ENCODE results near the gene KCNQ2. TPM values are rescaled to one million over a fixed set of nuclear protein-coding genes. Genes with fewer than 3 reads are reported as not detected.

The KCNQ2 gene
- total and polyA plus RNA-seq, 10 donors, result 0.13 to 3.5 (median 0.45) TPM; not detected in 2

GRCh38 chr20:63478346-63479302, 6.2 kb upstream of the KCNQ2 start:
- peaks cover 0 to 100% (median 73%) of the 10 kb centered on the region in 7 donors for H3K27me3 ChIP-seq (replicated peaks in 1 of 7)
- WGBS, 5 donors, result 83 to 86% (median 84%) methylated on average over 26 to 34 of the region's 34 CpGs
- no peaks in the 10 kb centered on the region for H3K9me3 ChIP-seq

DNA sequence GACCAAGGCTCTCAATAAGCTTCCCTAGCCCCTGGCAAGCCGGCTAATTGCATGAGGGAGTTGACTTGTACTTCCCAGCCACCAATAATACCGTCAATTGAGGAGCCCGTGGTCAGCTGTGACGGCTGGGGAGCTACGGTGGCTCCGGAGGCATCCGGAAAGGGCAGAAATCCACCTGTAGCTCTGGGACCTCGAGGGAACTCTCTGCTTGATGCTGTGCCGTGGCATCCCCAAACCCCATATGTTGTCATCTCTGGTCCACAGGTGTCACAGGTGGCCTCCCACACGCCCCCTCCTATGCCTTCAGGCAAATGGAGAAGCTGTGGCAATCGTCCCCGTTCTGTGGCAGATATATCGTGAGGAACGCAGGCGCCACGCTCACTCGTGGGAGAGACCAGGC, 5.5 kb upstream of the KCNQ2 start:
- 60 to 79% (median 63%) methylated on average over 17 of the region's 17 CpGs for WGBS, 5 donors
- H3K27me3 ChIP-seq (replicated peaks in 1 of 7), result peaks cover 3 to 100% (median 78%) of the 10 kb centered on the region in 7 donors
- peaks cover 0 to 14% (median 0%) of the 10 kb centered on the region in 6 donors for H3K4me1 ChIP-seq
- TF ChIP-seq, protein P1, sequence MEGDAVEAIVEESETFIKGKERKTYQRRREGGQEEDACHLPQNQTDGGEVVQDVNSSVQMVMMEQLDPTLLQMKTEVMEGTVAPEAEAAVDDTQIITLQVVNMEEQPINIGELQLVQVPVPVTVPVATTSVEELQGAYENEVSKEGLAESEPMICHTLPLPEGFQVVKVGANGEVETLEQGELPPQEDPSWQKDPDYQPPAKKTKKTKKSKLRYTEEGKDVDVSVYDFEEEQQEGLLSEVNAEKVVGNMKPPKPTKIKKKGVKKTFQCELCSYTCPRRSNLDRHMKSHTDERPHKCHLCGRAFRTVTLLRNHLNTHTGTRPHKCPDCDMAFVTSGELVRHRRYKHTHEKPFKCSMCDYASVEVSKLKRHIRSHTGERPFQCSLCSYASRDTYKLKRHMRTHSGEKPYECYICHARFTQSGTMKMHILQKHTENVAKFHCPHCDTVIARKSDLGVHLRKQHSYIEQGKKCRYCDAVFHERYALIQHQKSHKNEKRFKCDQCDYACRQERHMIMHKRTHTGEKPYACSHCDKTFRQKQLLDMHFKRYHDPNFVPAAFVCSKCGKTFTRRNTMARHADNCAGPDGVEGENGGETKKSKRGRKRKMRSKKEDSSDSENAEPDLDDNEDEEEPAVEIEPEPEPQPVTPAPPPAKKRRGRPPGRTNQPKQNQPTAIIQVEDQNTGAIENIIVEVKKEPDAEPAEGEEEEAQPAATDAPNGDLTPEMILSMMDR (IDR thresholded peaks at IDR 0.05 in 8 of 11, conservative IDR thresholded peaks at IDR 0.05 in 3 of 11), result no peak
- TF ChIP-seq POLR2A (IDR thresholded peaks at IDR 0.05), result no peak
- no peak for TF ChIP-seq POLR2AphosphoS5 (IDR thresholded peaks at IDR 0.05)
- H3K27ac ChIP-seq, result no peak overlapping the region
- intact Hi-C loops (cut with DNase I; ENCODE audit: low total_unique reads), result no loop called here
- no peaks in the 10 kb centered on the region for H3K36me3 ChIP-seq
- no peaks in the 10 kb centered on the region for H3K9me3 ChIP-seq
- H3K4me3 ChIP-seq, result no peak overlapping the region
- no peak for DNase-seq

More at GRCh38 chr20:63478346-63479302, 6.2 kb upstream of the KCNQ2 start:
- no peak for DNase-seq
- intact Hi-C loops (cut with DNase I; ENCODE audit: low total_unique reads), result no loop called here
- no peak overlapping the region for H3K27ac ChIP-seq
- H3K36me3 ChIP-seq, result no peaks in the 10 kb centered on the region
- no peak overlapping the region for H3K4me3 ChIP-seq
- H3K4me1 ChIP-seq, result peaks cover 0 to 13% (median 0%) of the 10 kb centered on the region in 6 donors
- TF ChIP-seq, protein P1 (IDR thresholded peaks at IDR 0.05 in 8 of 11, conservative IDR thresholded peaks at IDR 0.05 in 3 of 11), result no peak
- TF ChIP-seq POLR2AphosphoS5 (IDR thresholded peaks at IDR 0.05), result no peak
- TF ChIP-seq POLR2A (IDR thresholded peaks at IDR 0.05), result no peak

DNA sequence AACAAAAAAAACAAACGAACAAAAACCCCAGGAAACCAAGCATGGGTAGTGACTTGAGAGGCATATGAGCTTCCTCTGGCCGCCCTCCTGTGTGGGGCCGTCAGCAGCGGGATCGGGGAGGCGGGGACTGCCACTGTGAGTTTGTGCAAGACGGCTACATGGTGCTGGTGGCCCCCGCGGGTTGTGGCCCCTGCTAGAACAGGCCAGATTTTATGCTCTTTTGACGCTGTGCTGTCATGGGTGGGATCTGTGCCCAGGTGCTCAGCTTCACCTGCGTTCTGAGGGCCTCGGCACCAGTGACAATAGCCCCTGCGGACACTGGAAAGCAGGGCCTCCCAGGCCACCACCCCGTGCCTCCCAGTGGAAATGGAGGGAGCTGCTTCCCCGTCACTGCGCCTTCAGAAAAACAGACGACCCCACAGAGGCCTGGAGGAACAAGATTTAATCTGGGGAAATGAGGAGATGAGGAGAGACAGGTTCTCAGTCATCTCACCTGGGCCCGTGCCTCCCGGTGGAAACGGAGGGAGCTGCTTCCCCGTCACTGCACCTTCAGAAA, 4.7 kb upstream of the KCNQ2 start:
- Histone ChIP-seq H3K4me1 (peaks cover 0 to 13% (median 2%) of the 10 kb centered on the region in 6 donors), H3K36me3 (no peaks in the 10 kb centered on the region), H3K9me3 (no peaks in the 10 kb centered on the region), H3K27me3 (replicated peaks in 1 of 7) (peaks cover 3 to 100% (median 79%) of the 10 kb centered on the region in 7 donors), H3K27ac (no peak overlapping the region), H3K4me3 (no peak overlapping the region)
- 35 to 42% (median 38%) methylated on average over 21 of the region's 21 CpGs for WGBS, 5 donors
- TF ChIP-seq POLR2AphosphoS5 (IDR thresholded peaks at IDR 0.05) (no peak), POLR2A (IDR thresholded peaks at IDR 0.05) (no peak)
- TF ChIP-seq, protein P1 (IDR thresholded peaks at IDR 0.05 in 8 of 11, conservative IDR thresholded peaks at IDR 0.05 in 3 of 11), result no peak
- no peak for DNase-seq
- intact Hi-C loops (cut with DNase I; ENCODE audit: low total_unique reads), result no loop called here

GRCh38 chr20:63475209-63475608, 2.8 kb upstream of the KCNQ2 start:
- H3K4me1 ChIP-seq, result peaks cover 0 to 27% (median 14%) of the 10 kb centered on the region in 6 donors
- WGBS, 5 donors, result 10 to 19% (median 18%) methylated on average over 15 to 16 of the region's 16 CpGs
- no peak overlapping the region for H3K27ac ChIP-seq
- TF ChIP-seq POLR2A (IDR thresholded peaks at IDR 0.05) (no peak), POLR2AphosphoS5 (IDR thresholded peaks at IDR 0.05) (no peak)
- TF ChIP-seq, protein P1 (IDR thresholded peaks at IDR 0.05 in 8 of 11, conservative IDR thresholded peaks at IDR 0.05 in 3 of 11), result no peak
- H3K36me3 ChIP-seq, result no peaks in the 10 kb centered on the region
- no peak for DNase-seq
- intact Hi-C loops (cut with DNase I; ENCODE audit: low total_unique reads), result no loop called here
- no peaks in the 10 kb centered on the region for H3K9me3 ChIP-seq
- no peak overlapping the region for H3K4me3 ChIP-seq
- peaks cover 3 to 100% (median 88%) of the 10 kb centered on the region in 7 donors for H3K27me3 ChIP-seq (replicated peaks in 1 of 7)

All from spleen (tissue), 11 donors.